ENCODE measurements around the gene TAP1.

DNA sequence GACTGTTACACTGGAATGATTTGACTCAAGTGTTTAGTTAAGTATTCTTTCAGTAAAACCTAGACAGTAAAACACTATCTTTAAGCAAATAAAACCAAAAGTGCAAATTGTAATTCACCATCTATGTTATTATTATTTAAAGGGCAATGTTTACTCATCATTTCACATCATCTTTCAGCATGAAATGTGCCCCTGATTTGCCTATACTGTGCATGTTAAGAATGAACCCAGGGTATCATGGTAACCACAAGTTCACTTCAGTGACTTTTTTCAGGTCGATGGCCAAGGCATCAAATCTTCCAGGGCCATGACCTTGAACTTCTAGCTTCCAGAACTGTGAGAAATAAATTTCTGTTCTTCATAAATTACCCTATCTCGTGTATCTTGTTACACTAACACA lies 34.6 kb downstream of the TAP1 start:
- TF ChIP-seq POLR2A (IDR thresholded peaks at IDR 0.05) = no peak
- TF ChIP-seq, protein P1, sequence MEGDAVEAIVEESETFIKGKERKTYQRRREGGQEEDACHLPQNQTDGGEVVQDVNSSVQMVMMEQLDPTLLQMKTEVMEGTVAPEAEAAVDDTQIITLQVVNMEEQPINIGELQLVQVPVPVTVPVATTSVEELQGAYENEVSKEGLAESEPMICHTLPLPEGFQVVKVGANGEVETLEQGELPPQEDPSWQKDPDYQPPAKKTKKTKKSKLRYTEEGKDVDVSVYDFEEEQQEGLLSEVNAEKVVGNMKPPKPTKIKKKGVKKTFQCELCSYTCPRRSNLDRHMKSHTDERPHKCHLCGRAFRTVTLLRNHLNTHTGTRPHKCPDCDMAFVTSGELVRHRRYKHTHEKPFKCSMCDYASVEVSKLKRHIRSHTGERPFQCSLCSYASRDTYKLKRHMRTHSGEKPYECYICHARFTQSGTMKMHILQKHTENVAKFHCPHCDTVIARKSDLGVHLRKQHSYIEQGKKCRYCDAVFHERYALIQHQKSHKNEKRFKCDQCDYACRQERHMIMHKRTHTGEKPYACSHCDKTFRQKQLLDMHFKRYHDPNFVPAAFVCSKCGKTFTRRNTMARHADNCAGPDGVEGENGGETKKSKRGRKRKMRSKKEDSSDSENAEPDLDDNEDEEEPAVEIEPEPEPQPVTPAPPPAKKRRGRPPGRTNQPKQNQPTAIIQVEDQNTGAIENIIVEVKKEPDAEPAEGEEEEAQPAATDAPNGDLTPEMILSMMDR (IDR thresholded peaks at IDR 0.05) = no peak
